Measurements from ENCODE around the gene ORC6.

GRCh38 chr16:46701615-46702014 lies 12.2 kb downstream of the ORC6 start:
- TF ChIP-seq POLR2A (IDR thresholded peaks at IDR 0.05) = no peak
- no peak for TF ChIP-seq CTCF (IDR thresholded peaks at IDR 0.05)

Data from ovary (tissue), 3 donors.